Lower lobe of right lung (tissue), 2 donors: ENCODE data around the gene TKFC. TPM values are rescaled to one million over a fixed set of nuclear protein-coding genes. Genes with fewer than 3 reads are reported as not detected.
A peak's percentile ranks its signal among the peaks of the same experiment; 100 is the strongest.

Experiments used
- ATAC-seq, 2 donors: fragments of 200-7000 bp; cut with Tn5 transposase; one replicate each; pipeline ENCODE4 v1.9.1; 2020 to 2022; ENCODE audit warnings: mild to moderate bottlenecking in 2 of 2, moderate library complexity in 2 of 2
- DNase-seq: peaks from one replicate; pipeline ENCODE4 v3.0.0-alpha.2; 2020
- H3K27ac ChIP-seq: fragments of 200-600 bp; one replicate; pipeline ENCODE4 v1.8.0; 2022
- H3K27me3 ChIP-seq: fragments of 200-600 bp; one replicate; pipeline ENCODE4 v1.8.0; 2022; ENCODE audit warnings: low read depth
- H3K36me3 ChIP-seq: fragments of 200-600 bp; one replicate; pipeline ENCODE4 v1.8.0; 2022; ENCODE audit warnings: mild to moderate bottlenecking
- H3K4me1 ChIP-seq: fragments of 200-600 bp; one replicate; pipeline ENCODE4 v1.8.0; 2022
- H3K4me3 ChIP-seq: fragments of 200-600 bp; one replicate; pipeline ENCODE4 v1.8.0; 2022; ENCODE audit warnings: mild to moderate bottlenecking
- H3K9me3 ChIP-seq: fragments of 200-600 bp; one replicate; pipeline ENCODE4 v1.8.0; 2022
- CTCF ChIP-seq: fragments of 200-600 bp; IDR thresholded peaks from one replicate; pipeline ENCODE4 v1.8.0; 2022; ENCODE audit warnings: antibody characterized with exemption, mild to moderate bottlenecking
- intact Hi-C: fragments of 100-400 bp; cut with DNase I; formaldehyde crosslinking; loops from one replicate; pipeline ENCODE4 v1.11.0; 2022
- total RNA-seq: library from RNA; stranded (reverse); fragmentation: NEBNext Ultra II Directional; extraction: Animal tissue kit (Norgen Biotek cat#: 25700); gene quantifications from one replicate; pipeline ENCODE4 v1.2.1, GENCODE V29; 2021
- donor health status: DM: no; HTN: yes; CAD: no; lungs with severe emphysema.

TKFC gene
- total RNA-seq, 1 donor from 2014 or later, result 35.0 TPM

- H3K4me3 ChIP-seq, result peak overlapping the region; percentile 89
- H3K36me3 ChIP-seq, result peaks cover 28% of the 10 kb centered on the region
- no peak for TF ChIP-seq CTCF
- DNase-seq (no peak), ATAC-seq (peak in 1 of 2 donors; percentile 1)
- intact Hi-C loops, result loop anchor here (10.0 kb wide), 1 partner anchor 62 kb away; the partner anchor contains the start of gene TMEM216
- no peaks in the 10 kb centered on the region for H3K27me3 ChIP-seq
- H3K27ac ChIP-seq, result peak overlapping the region; percentile 92
- H3K9me3 ChIP-seq, result no peaks in the 10 kb centered on the region
- H3K4me1 ChIP-seq, result peaks cover 45% of the 10 kb centered on the region
These were observed 689 bp upstream of the TKFC start for GRCh38 chr11:61332281-61332796.

DNA sequence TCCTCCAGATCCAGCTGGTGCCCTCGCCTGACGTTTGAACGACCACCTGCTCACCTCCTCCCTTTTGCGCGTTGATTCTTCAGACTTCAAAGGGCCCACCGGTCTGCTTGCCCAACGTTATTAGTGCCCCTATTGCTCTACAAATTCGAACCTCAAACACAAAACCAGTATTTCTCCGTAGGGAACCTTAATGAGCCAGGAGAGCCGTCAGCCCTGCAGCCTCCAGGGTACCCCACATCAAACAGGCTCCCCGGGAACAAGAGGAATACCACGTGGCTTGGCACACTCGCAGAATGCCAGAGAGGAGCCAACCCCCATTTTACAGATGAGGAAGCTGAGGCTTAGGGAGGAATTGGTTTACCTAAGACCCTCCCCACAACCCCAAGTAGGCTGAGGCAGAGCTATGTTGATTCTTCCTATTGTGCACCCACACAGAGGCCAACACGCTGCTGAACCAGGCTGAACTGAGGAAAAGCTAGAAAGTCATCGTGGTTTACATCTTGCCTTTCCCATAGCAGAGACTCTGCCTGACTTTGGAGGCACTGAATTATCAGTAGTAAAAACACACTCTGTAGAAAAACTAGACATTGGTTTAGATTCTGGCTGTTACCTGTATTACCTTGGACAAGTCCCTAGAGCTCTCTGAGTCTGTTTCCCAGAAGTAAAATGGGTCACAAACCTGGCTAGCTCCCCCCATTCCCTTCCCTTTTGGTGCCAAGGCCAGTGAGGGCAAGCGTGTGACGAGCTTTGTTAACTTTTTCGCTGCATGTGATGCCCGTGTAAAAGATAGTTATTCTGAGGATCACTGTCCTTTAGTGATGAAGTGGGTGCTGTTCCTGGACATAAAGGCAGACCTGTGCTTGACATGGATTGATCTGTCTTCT, 764 bp downstream of the TKFC start:
- Histone ChIP-seq H3K4me3 (peak overlapping the region; percentile 89), H3K36me3 (peaks cover 13% of the 10 kb centered on the region), H3K27me3 (no peaks in the 10 kb centered on the region), H3K27ac (peak overlapping the region; percentile 92), H3K4me1 (peaks cover 45% of the 10 kb centered on the region), H3K9me3 (no peaks in the 10 kb centered on the region)
- ATAC-seq (no peak), DNase-seq (no peak)
- intact Hi-C loops, result loop anchor here (10.0 kb wide), 1 partner anchor 61 kb away; the partner anchor contains the start of gene TMEM216
- no peak for TF ChIP-seq CTCF

DNA sequence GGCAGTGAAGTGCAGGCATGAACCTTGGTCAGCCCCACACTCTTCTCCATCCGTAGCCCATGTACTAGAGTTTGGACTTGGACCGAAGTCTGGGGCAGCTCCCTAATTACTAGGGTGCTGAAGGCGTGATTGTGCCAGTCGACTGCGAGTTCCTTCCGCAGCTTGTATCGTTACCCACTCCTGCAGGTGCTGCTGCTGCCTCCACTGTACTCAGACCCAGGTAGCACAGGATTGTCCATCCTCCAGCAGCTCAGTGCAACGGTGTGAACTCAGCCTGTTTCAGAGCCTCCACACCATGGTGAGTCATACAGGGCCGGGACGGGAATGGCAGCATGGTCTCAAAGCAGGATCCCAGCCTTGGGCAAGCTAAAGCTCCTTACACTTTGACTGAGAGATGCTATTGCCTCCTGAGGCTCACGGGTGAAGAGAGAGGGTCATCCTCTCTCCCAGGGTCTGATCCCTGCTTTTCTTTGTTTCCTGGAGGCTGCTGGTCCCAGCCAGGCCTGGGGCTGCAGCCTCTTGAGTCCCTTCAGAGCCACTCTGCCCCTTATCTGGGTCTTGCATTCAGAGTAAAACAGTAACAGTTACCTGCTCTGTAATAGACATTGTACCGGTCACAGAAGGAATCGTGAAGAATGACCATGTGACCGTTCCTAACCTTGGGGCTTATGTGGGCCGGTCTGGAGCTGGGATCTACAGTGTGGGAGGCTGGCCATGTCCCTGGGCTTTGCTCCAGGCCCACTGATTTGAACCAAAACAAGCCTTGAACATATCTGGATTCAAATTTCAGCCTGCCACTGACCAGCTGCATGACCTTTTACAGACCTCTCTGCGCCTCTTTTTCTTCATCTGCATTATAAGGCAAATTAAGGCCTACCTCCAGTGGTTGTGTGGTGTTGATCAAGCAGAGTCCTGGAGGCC, 1.7 kb downstream of the TKFC start:
- ATAC-seq (no peak), DNase-seq (no peak)
- H3K27ac ChIP-seq, result no peak overlapping the region
- intact Hi-C loops, result loop anchor here (10.0 kb wide), 1 partner anchor 60 kb away; the partner anchor contains the start of gene TMEM216
- H3K9me3 ChIP-seq, result no peaks in the 10 kb centered on the region
- no peaks in the 10 kb centered on the region for H3K27me3 ChIP-seq
- H3K4me3 ChIP-seq, result no peak overlapping the region
- no peak for TF ChIP-seq CTCF
- H3K4me1 ChIP-seq, result peaks cover 45% of the 10 kb centered on the region
- H3K36me3 ChIP-seq, result peaks cover 4% of the 10 kb centered on the region

GRCh38 chr11:61335355-61335710, 2.3 kb downstream of the TKFC start:
- peaks cover 45% of the 10 kb centered on the region for H3K4me1 ChIP-seq
- no peaks in the 10 kb centered on the region for H3K9me3 ChIP-seq
- H3K4me3 ChIP-seq, result no peak overlapping the region
- TF ChIP-seq CTCF, result no peak
- no peaks in the 10 kb centered on the region for H3K27me3 ChIP-seq
- ATAC-seq (no peak), DNase-seq (no peak)
- peak overlapping the region; percentile 61 for H3K27ac ChIP-seq
- H3K36me3 ChIP-seq, result no peaks in the 10 kb centered on the region
- intact Hi-C loops, result loop anchor here (10.0 kb wide), 1 partner anchor 59 kb away; the partner anchor contains the start of gene TMEM216
